Skeletal muscle cell (primary cell): ENCODE data around the gene NAA15.
"Not testable (repeated sequence)": the region's sequence is repeated elsewhere in the genome, so short reads cannot be mapped to it uniquely, and the experiment has no call there.

Source experiments
- DNase-seq: peaks from one replicate; pipeline ENCODE4 v3.0.0-alpha.2; 2010; ENCODE audit warnings: low read depth
- H3K4me3 ChIP-seq: 2 replicates; pipeline ENCODE4 v1.5.1; 2011; ENCODE audit warnings: low read depth, mild to moderate bottlenecking, control low read depth, low read length, moderate library complexity

Gene NAA15

DNA sequence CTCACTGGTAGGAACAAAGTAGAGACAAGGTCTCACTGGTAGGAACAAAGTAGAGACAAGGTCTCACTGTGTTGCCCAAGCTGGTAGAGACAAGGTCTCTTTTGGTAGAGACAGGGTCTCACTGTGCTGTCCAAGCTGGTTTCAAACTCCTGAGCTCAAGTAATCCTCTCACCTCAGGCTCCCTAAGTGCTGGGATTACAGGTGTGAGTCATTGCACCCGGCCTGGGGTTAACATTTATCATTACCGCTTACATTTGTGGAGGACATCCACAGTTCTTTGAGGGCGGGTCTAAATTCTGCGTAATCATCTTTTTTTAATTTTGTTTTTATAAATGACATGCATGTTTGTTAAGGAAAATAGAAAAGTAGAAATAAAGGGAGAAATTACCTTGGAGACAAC lies 164.6 kb downstream of the NAA15 start:
- DNase-seq, result no peak
- no peak overlapping the region for H3K4me3 ChIP-seq

DNA sequence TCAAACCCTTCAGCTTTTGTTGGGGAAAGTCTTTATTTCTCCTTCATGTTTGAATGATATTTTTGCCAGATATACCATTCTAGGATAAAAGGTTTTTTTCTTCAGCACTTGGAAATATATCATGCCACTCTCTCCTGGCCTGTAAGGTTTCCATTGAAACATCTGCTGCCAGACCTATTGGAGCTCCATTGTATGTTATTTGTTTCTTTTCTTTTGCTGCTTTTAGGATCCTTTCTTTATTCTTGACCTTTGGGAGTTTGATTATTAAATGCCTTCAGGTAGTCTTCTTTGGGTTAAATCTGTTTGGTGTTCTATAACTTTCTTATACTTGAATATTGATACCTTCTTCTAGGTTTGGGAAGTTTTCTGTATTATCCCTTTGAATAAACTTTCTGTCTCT lies 167.5 kb downstream of the NAA15 start:
- not testable (repeated sequence) for DNase-seq, H3K4me3 ChIP-seq

- no peak for DNase-seq
- H3K4me3 ChIP-seq, result no peak overlapping the region
Measured at GRCh38 chr4:139469216-139469615, 167.9 kb downstream of the NAA15 start.
